Measurements from ENCODE around the gene ATP4B. TPM values are rescaled to one million over a fixed set of nuclear protein-coding genes. Genes with fewer than 3 reads are reported as not detected.
"Not testable (repeated sequence)": the region's sequence is repeated elsewhere in the genome, so short reads cannot be mapped to it uniquely, and the experiment has no call there.

The ATP4B gene
- total RNA-seq, 1 donor from 2014 or later = not detected

DNA sequence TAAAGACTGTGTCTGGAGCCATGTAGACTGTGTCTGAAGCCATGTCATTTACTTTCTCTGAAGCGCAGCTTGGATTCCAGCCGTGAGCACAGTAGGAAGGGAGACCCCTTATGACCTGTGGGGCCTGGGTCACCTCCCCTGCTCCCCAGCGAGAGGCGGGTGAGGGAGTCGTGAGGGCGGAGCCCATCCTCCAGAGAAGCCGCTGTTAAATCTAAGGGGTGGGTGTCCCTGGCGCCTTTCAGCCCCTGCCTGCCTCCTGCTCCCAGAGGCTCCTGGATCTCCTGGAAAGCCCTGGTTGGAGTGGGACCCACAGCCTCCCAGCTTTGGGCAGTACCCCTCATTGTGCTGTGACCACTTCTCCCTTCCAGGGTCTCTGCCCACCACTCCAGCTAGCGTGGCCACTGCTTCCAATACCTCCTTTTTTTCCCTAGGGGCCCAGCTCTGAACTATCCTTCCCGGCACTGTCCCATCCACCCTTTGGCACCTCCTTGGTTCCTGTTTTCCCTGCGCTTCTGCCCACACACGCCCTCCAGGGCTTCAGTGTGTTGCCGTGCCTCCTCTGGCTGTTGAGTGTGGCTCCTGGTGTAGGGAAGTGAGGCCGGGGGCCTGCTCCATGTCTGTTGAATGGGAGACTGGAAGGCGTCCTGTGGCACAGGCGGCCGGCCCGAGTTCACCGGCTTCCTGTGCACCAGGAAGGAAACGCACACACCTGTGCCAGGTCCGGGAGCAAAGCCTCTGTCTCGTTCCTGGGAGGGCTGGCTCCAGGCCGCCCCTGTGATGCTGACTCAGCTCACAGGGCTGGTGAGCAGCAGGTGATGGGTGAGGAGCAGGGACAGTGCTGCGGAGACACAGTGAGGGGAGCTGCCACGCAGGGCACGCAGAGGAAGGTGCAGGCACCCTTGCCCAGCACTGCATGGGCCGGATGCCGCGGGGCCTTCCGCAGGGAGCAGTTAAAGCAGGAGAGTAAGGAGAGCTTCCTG lies 29.4 kb downstream of the ATP4B start:
- Mint-ChIP-seq H3K4me3 (ENCODE audit: unreplicated experiment) (no peak overlapping the region), H3K27ac (ENCODE audit: unreplicated experiment) (peak overlapping the region; percentile 49), H3K27me3 (ENCODE audit: low read depth) (no peaks in the 10 kb centered on the region), H3K4me1 (ENCODE audit: low read depth) (peaks cover 14% of the 10 kb centered on the region), H3K36me3 (ENCODE audit: low read depth) (peaks cover 36% of the 10 kb centered on the region), H3K9me3 (ENCODE audit: low read depth) (no peaks in the 10 kb centered on the region)
- DNase-seq (ENCODE audit: low spot score) = peak; percentile 74
- TF ChIP-seq, protein P1, sequence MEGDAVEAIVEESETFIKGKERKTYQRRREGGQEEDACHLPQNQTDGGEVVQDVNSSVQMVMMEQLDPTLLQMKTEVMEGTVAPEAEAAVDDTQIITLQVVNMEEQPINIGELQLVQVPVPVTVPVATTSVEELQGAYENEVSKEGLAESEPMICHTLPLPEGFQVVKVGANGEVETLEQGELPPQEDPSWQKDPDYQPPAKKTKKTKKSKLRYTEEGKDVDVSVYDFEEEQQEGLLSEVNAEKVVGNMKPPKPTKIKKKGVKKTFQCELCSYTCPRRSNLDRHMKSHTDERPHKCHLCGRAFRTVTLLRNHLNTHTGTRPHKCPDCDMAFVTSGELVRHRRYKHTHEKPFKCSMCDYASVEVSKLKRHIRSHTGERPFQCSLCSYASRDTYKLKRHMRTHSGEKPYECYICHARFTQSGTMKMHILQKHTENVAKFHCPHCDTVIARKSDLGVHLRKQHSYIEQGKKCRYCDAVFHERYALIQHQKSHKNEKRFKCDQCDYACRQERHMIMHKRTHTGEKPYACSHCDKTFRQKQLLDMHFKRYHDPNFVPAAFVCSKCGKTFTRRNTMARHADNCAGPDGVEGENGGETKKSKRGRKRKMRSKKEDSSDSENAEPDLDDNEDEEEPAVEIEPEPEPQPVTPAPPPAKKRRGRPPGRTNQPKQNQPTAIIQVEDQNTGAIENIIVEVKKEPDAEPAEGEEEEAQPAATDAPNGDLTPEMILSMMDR (IDR thresholded peaks at IDR 0.05) = no peak

DNA sequence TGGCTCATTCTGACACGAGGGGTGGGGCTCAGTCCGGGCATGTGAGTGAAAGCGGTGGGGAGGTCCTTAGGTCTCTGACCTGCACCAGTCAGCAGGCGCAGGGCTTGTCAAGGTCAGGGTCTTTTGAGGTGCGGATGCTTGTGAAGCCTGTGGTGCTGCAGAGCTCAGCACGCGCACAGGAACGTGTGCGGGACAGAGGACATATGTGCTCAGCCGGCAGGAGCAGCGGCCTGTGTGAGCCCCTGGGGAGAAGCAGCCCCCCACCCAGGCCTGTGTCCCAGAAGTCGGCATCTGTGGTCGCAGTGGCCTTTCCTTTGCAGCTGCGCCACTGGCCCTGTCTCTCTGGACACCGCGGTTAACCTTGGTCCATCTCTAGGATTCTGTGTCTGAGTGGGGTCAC lies 30.9 kb downstream of the ATP4B start:
- TF ChIP-seq, protein P1 (IDR thresholded peaks at IDR 0.05) = no peak
- Mint-ChIP-seq H3K4me1 (ENCODE audit: low read depth) (peaks cover 14% of the 10 kb centered on the region), H3K9me3 (ENCODE audit: low read depth) (no peaks in the 10 kb centered on the region), H3K27me3 (ENCODE audit: low read depth) (no peaks in the 10 kb centered on the region), H3K27ac (ENCODE audit: unreplicated experiment) (no peak overlapping the region), H3K4me3 (ENCODE audit: unreplicated experiment) (no peak overlapping the region), H3K36me3 (ENCODE audit: low read depth) (peaks cover 31% of the 10 kb centered on the region)
- DNase-seq (ENCODE audit: low spot score) = peak; percentile 72

DNA sequence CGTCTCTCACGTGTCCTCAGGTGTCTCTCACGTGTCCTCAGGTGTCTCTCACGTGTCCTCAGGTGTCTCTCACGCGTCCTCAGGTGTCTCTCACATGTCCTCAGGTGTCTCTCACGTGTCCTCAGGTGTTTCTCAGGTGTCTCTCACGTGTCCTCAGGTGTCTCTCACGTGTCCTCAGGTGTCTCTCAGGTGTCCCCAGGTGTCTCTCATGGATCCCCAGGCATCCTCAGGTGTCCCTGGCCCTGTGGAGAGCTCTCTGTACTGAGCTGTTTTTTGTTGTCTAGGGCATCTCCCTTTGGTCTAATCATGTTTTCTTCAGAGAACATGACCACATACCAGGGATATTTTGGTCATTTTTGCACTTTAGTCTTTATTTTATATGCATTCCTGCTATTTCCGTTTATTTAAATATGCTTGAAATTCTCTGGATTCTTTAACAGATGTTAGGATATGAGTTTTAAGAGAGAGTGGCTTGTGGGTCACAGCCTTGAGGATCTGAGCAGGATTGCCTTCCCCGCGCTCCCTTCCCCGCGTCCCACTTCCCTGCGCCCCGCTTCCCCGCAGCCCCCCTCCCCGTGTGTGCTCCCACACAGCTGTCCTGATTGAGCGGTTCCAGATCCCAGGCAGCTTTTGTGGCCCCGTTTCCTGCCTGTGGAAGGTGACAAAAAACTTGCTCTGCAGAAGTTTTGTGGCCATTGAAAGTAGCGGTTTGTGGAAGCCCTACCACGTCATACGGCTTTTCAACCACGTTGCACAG lies 31.9 kb downstream of the ATP4B start:
- Mint-ChIP-seq H3K9me3 (ENCODE audit: low read depth) (no peaks in the 10 kb centered on the region), H3K4me3 (ENCODE audit: unreplicated experiment) (no peak overlapping the region), H3K27me3 (ENCODE audit: low read depth) (no peaks in the 10 kb centered on the region), H3K36me3 (ENCODE audit: low read depth) (peaks cover 23% of the 10 kb centered on the region), H3K4me1 (ENCODE audit: low read depth) (peaks cover 14% of the 10 kb centered on the region), H3K27ac (ENCODE audit: unreplicated experiment) (peak overlapping the region; percentile 92)
- TF ChIP-seq, protein P1 (IDR thresholded peaks at IDR 0.05) = no peak
- peak; percentile 39 for DNase-seq (ENCODE audit: low spot score)

DNA sequence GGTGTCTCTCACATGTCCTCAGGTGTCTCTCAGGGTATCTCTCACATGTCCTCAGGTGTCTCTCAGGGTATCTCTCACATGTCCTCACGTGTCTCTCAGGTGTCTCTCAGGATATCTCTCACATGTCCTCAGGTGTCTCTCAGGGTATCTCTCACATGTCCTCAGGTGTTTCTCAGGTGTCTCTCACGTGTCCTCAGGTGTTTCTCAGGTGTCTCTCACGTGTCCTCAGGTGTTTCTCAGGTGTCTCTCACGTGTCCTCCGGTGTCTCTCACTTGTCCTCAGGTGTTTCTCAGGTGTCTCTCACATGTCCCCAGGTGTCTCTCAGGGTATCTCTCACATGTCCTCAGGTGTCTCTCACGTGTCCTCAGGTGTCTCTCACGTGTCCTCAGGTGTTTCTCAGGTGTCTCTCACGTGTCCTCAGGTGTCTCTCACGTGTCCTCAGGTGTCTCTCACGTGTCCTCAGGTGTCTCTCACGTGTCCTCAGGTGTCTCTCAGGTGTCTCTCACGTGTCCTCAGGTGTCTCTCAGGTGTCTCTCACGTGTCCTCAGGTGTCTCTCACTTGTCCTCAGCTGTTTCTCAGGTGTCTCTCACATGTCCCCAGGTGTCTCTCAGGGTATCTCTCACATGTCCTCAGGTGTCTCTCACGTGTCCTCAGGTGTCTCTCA lies 33.2 kb downstream of the ATP4B start:
- DNase-seq (ENCODE audit: low spot score); H3K9me3 Mint-ChIP-seq (ENCODE audit: low read depth); H3K4me3 Mint-ChIP-seq (ENCODE audit: unreplicated experiment); H3K27me3 Mint-ChIP-seq (ENCODE audit: low read depth): not testable (repeated sequence)
- Mint-ChIP-seq H3K4me1 (ENCODE audit: low read depth) (peaks cover 14% of the 10 kb centered on the region), H3K27ac (ENCODE audit: unreplicated experiment) (peak overlapping the region; percentile 17), H3K36me3 (ENCODE audit: low read depth) (peaks cover 22% of the 10 kb centered on the region)

DNA sequence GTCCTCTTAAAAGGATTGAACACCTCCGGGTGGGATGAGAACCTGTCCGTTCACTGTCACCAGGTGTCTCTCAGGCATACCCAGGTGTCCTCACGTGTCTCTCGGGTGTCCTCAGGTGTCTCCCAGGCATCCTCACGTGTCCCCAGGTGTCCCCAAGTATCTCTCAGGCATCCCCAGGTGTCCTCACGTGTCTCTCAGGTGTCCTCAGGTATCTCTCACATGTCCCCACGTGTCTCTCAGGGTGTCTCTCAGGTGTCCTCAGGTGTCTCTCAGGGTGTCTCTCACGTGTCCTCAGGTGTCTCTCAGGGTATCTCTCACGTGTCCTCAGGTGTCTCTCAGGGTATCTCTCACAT lies 33.8 kb downstream of the ATP4B start:
- Mint-ChIP-seq H3K4me1 (ENCODE audit: low read depth) (peaks cover 14% of the 10 kb centered on the region), H3K9me3 (ENCODE audit: low read depth) (no peaks in the 10 kb centered on the region), H3K27ac (ENCODE audit: unreplicated experiment) (no peak overlapping the region), H3K36me3 (ENCODE audit: low read depth) (peaks cover 20% of the 10 kb centered on the region), H3K27me3 (ENCODE audit: low read depth) (no peaks in the 10 kb centered on the region), H3K4me3 (ENCODE audit: unreplicated experiment) (no peak overlapping the region)
- no peak for DNase-seq (ENCODE audit: low spot score)
- TF ChIP-seq, protein P1 (IDR thresholded peaks at IDR 0.05) = no peak

All from chondrocyte (in vitro differentiated cells).